ENCODE results near the gene GJB5. TPM values are rescaled to one million over a fixed set of nuclear protein-coding genes. Genes with fewer than 3 reads are reported as not detected.

The GJB5 gene
- total and polyA plus RNA-seq, 2 of the 8 experiments (the other 6 are each of a cell fraction or from before 2014, with no cell fraction given): 0.86 to 3.1 TPM

DNA sequence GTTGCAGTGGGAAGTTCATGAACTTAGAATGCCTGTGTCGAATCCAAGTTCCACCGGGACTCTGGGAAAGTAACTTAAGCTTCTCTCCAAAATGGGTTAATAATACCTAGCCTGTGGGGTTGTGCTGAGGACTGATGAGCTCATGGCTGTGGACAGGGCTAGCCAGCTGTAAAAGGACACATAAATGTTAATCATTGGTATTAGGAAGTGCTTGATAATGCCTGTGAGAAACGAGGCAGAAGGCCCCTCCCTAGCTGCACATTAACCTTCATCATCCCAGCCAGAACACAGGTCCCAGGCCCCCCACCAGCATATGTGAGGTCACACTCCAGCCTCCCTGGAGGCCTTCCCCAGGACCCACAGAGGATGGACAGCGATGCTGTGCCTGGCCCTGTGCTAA is 3.9 kb downstream of the GJB5 start:
- Histone ChIP-seq H3K18ac (ENCODE audit: extremely low read depth, low read length) (no peak overlapping the region), H3K9ac (replicated peaks in 1 of 4; ENCODE audit: extremely low read depth in 1 of 4, low read depth in 3 of 4, low read length in 3 of 4) (no peak overlapping the region), H3K56ac (replicated peaks; ENCODE audit: insufficient read length, low read depth, low read length) (no peak overlapping the region), H2BK120ac (replicated peaks; ENCODE audit: low read depth, low read length) (no peak overlapping the region), H4K5ac (ENCODE audit: insufficient read length, low read depth, low read length) (no peak overlapping the region), H2BK5ac (ENCODE audit: low read depth, low read length) (no peak overlapping the region), H3K4me1 (replicated peaks in 1 of 4; ENCODE audit: control insufficient read depth in 3 of 4, insufficient read depth in 4 of 4, low read length in 3 of 4) (peaks cover 5 to 21% (median 11%) of the 10 kb centered on the region in 4 experiments), H2BK20ac (ENCODE audit: low read length) (no peak overlapping the region), H3K23me2 (ENCODE audit: low read depth, low read length) (no peaks in the 10 kb centered on the region), H3K36me3 (ENCODE audit: control insufficient read depth in 2 of 4, insufficient read depth in 4 of 4, low read length in 3 of 4) (no peaks in the 10 kb centered on the region), H3K4me3 (ENCODE audit: extremely low read depth in 1 of 4, insufficient read depth in 2 of 4, low read depth in 3 of 4, low read length in 4 of 4) (no peak overlapping the region), H3K79me2 (ENCODE audit: control insufficient read depth in 1 of 2, insufficient read depth in 2 of 2, low read length in 2 of 2) (no peaks in the 10 kb centered on the region), H2AFZ (ENCODE audit: low read length) (no peak overlapping the region), H3K27ac (ENCODE audit: low read depth, low read length) (no peak overlapping the region), H2BK12ac (ENCODE audit: low read depth, low read length) (no peak overlapping the region), H3K79me1 (ENCODE audit: low read depth, low read length) (no peaks in the 10 kb centered on the region), H4K91ac (replicated peaks; ENCODE audit: insufficient read length, low read length) (no peak overlapping the region), H3K14ac (ENCODE audit: insufficient read length) (no peak overlapping the region), H3K9me3 (ENCODE audit: insufficient read depth in 2 of 2, low read depth in 1 of 2, low read length in 1 of 2) (no peaks in the 10 kb centered on the region; a peak in 1 of 4 replicates), H2AK5ac (ENCODE audit: low read depth, low read length) (no peak overlapping the region), H3K4ac (replicated peaks; ENCODE audit: insufficient read length, low read depth, low read length) (no peak overlapping the region), H3K27me3 (replicated peaks in 1 of 4; ENCODE audit: control insufficient read depth in 3 of 4, extremely low read depth in 1 of 4, insufficient read depth in 3 of 4, low read length in 3 of 4) (no peaks in the 10 kb centered on the region; a peak in 1 of 7 replicates), H4K8ac (ENCODE audit: extremely low read depth, insufficient read depth, low read length) (no peak overlapping the region), H2BK15ac (ENCODE audit: low read length) (no peak overlapping the region), H4K20me1 (replicated peaks in 1 of 2; ENCODE audit: control insufficient read depth in 1 of 2, insufficient read depth in 2 of 2, low read length in 2 of 2) (no peaks in the 10 kb centered on the region), H3K23ac (ENCODE audit: insufficient read length) (no peak overlapping the region), H3K4me2 (ENCODE audit: insufficient read depth in 1 of 2, low read depth in 2 of 2, low read length in 2 of 2) (no peak overlapping the region)
- no peak for DNase-seq (ENCODE audit: low read depth in 1 of 2, low spot score in 2 of 2)
- WGBS, 2 experiments (ENCODE audit: extremely low coverage in 1 of 2, insufficient coverage in 1 of 2, insufficient read length in 1 of 2, insufficient replicate concordance in 2 of 2, low coverage in 1 of 2, low lambda C conversion rate in 2 of 2, missing lambda C conversion rate in 1 of 2): 79% methylated on average over 4 of the region's 4 CpGs; no CpG with 5 or more reads in 1 of the 2 experiments
- no peak for FAIRE-seq
- CTCF ChIA-PET (ENCODE audit: partially characterized antibody): interaction anchor here (0.6 to 5.9 kb wide), 10 partner anchors 11 to 552 kb away, joined by 3 to 42 read pairs (median 3); no protein-coding TSS in a partner anchor
- POLR2A ChIA-PET (ENCODE audit: partially characterized antibody): no interaction called here
- TF ChIP-seq EGR1 (IDR thresholded peaks at IDR 0.05; ENCODE audit: borderline replicate concordance, low read depth, low read length) (no peak), BACH1 (IDR thresholded peaks at IDR 0.05; ENCODE audit: low read length) (no peak), HDAC2 (IDR thresholded peaks at IDR 0.05; ENCODE audit: borderline replicate concordance in 1 of 2, low read depth in 2 of 2, low read length in 2 of 2) (no peak)

Measured in H1 (cell line).